HCT116 (cell line): ENCODE data around the gene SAMD13. TPM values are rescaled to one million over a fixed set of nuclear protein-coding genes. Genes with fewer than 3 reads are reported as not detected.

Source experiments
- ATAC-seq: fragments of 200-7000 bp; cut with Tn5 transposase; 2 replicates; pipeline ENCODE4 v1.9.1; 2020; ENCODE audit warnings: mild to moderate bottlenecking, moderate library complexity
- BruUV-seq: library from RNA; stranded (reverse); fragments of 400-500 nt; replicated peaks from 2 replicates; lab custom pipeline; 2021; lab: Mats Ljungman, UMichigan
- CTCF ChIA-PET: fragments of 300-600 bp; sonication (Branson Sonifier 250); formaldehyde crosslinking; loops from one replicate; lab custom pipeline; 2021; ENCODE audit warnings: antibody characterized with exemption; lab: Charles Lee
- POLR2A ChIA-PET: fragments of 300-600, 350-600 bp; sonication (Branson Sonifier 250); formaldehyde crosslinking; loops from one replicate; lab custom pipeline; 2021; ENCODE audit warnings: antibody characterized with exemption; lab: Charles Lee
- RAD21 ChIA-PET, 2 experiments: fragments of 300-600 bp; sonication (Branson Sonifier 250); formaldehyde crosslinking; loops; one replicate each; lab custom pipeline; 2023; ENCODE audit warnings: low total read pairs in 2 of 2; ENCODE audit not compliant: uncharacterized antibody in 2 of 2, unreplicated experiment in 2 of 2, low non-redundant PET in 1 of 2; lab: Charles Lee
- DNase-seq: peaks from one replicate; pipeline ENCODE4 v3.0.0-alpha.2; 2010; ENCODE audit warnings: low read depth, low spot score
- H2AFZ ChIP-seq: fragments of 200-600 bp; shearing (Covaris generic), sonication (generic); 2 replicates; pipeline ENCODE4 v1.6.1; 2017; ENCODE audit warnings: low read depth, mixed run types, mixed read lengths, antibody characterized with exemption, low read length; ENCODE audit not compliant: poor library complexity, severe bottlenecking
- H3K27ac ChIP-seq: 2 replicates; pipeline ENCODE4 v1.5.1; 2012; ENCODE audit warnings: low read depth, low read length
- H3K27me3 ChIP-seq: fragments of 200-600 bp; sonication (generic); 2 replicates; pipeline ENCODE4 v1.6.1; 2016; ENCODE audit warnings: mixed run types, low read length, mixed read lengths; ENCODE audit not compliant: insufficient read depth
- H3K36me3 ChIP-seq, 2 experiments: fragments of 200-500 bp in 1 of 2; fragments of 200-600 bp in 1 of 2; sonication (Bioruptor generic) in 1 of 2; sonication (generic) in 1 of 2; 2 replicates each; pipeline versions ENCODE4 v1.5.1 to v1.6.1; 2014 to 2016; ENCODE audit warnings: low read length in 2 of 2, inconsistent platforms in 1 of 2, mixed read lengths in 1 of 2, mixed run types in 1 of 2; ENCODE audit not compliant: insufficient read depth in 2 of 2, control insufficient read depth in 1 of 2
- H3K4me1 ChIP-seq, 2 experiments: fragments of 200-600 bp in 1 of 2; sonication (generic) in 1 of 2; 2 replicates each; pipeline versions ENCODE4 v1.5.1 to v1.6.1; 2012 to 2017; ENCODE audit warnings: low read length in 2 of 2, inconsistent platforms in 1 of 2, mild to moderate bottlenecking in 1 of 2, mixed read lengths in 1 of 2, mixed run types in 1 of 2, moderate library complexity in 1 of 2; ENCODE audit not compliant: insufficient read depth in 2 of 2, control insufficient read depth in 1 of 2
- H3K4me2 ChIP-seq: fragments of 200-600 bp; sonication (generic); 2 replicates; pipeline ENCODE4 v1.6.1; 2017; ENCODE audit warnings: mixed run types, low read length, mixed read lengths
- H3K4me3 ChIP-seq, 2 experiments: fragments of 200-600 bp in 1 of 2; sonication (generic) in 1 of 2; replicated peaks in 1 of 2; 2 replicates each; pipeline ENCODE4 v1.5.1; 2011 to 2016; ENCODE audit warnings: low read length in 2 of 2, control low read depth in 1 of 2, low read depth in 1 of 2, mild to moderate bottlenecking in 1 of 2, mixed read lengths in 1 of 2, mixed run types in 1 of 2
- H3K79me2 ChIP-seq: fragments of 200-600 bp; sonication (generic); 2 replicates; pipeline ENCODE4 v1.6.1; 2017; ENCODE audit warnings: mild to moderate bottlenecking, mixed run types, low read length, moderate library complexity, mixed read lengths; ENCODE audit not compliant: insufficient read depth
- H3K9ac ChIP-seq: fragments of 200-600 bp; sonication (generic); 2 replicates; pipeline ENCODE4 v1.6.1; 2016; ENCODE audit warnings: low read length, mixed read lengths
- H3K9me2 ChIP-seq: fragments of 200-600 bp; sonication (generic), shearing (Covaris generic); 2 replicates; pipeline ENCODE4 v1.6.1; 2017; ENCODE audit warnings: mixed run types, mild to moderate bottlenecking, moderate library complexity; ENCODE audit not compliant: insufficient read depth
- H3K9me3 ChIP-seq, 2 experiments: fragments of 200-500 bp in 1 of 2; fragments of 200-600 bp in 1 of 2; sonication (Bioruptor generic) in 1 of 2; sonication (generic) in 1 of 2; 2 replicates each; pipeline ENCODE4 v1.6.1; 2014 to 2017; ENCODE audit warnings: low read length in 2 of 2, mixed read lengths in 2 of 2, inconsistent platforms in 1 of 2, low read depth in 1 of 2, mild to moderate bottlenecking in 1 of 2, mixed run types in 1 of 2, moderate library complexity in 1 of 2; ENCODE audit not compliant: control insufficient read depth in 1 of 2, insufficient read depth in 1 of 2
- H4K20me1 ChIP-seq: fragments of 200-600 bp; sonication (generic), shearing (Covaris generic); 2 replicates; pipeline ENCODE4 v1.6.1; 2017; ENCODE audit warnings: mixed run types, mild to moderate bottlenecking, moderate library complexity; ENCODE audit not compliant: insufficient read depth
- FOSL1 ChIP-seq: IDR thresholded peaks from 2 replicates; pipeline ENCODE4 v1.6.1; 2012; ENCODE audit warnings: low read depth
- JUND ChIP-seq: IDR thresholded peaks from 2 replicates; pipeline ENCODE4 v1.6.1; 2012
- RAD21 ChIP-seq: IDR thresholded peaks from 2 replicates; pipeline ENCODE4 v1.6.1; 2012; ENCODE audit warnings: low read depth, mild to moderate bottlenecking
- SP1 ChIP-seq: IDR thresholded peaks from 2 replicates; pipeline ENCODE4 v1.6.1; 2012; ENCODE audit warnings: low read depth
- TCF7L2 ChIP-seq: IDR thresholded peaks from 2 replicates; pipeline ENCODE4 v1.7.0; 2011; ENCODE audit warnings: borderline replicate concordance, inconsistent platforms; ENCODE audit not compliant: insufficient read depth, insufficient read length; ENCODE audit errors: extremely low read depth
- intact Hi-C: fragments of 100-400 bp; cut with micrococcal nuclease; formaldehyde crosslinking; loops from 2 replicates; pipeline ENCODE4 v1.10.0; 2022
- total RNA-seq: library from RNA; stranded (reverse); gene quantifications from one replicate; pipeline ENCODE4 v1.2.1, GENCODE V29; 2021; ENCODE audit not compliant: unreplicated experiment

The SAMD13 gene
- total RNA-seq, 1 experiment from 2014 or later, result 14.9 TPM

DNA sequence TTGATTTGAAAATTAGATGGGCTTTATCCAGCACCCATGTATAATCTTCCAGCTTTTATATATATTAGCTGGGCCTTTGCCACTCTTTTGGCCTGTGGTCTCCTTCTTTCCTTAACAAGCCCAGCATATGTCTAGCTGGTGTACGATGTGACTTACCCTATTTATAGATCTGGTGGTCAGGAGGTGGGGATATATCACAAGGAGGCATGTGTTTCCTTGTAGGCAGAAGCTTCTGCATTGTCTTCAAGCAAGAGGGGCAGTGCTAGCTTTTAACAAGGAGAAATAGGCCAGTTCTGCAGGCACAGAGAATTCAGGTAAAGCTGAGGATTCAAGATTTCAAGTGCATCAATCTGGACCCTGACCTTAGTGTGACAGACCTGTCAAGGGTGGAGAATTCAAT is 58.8 kb downstream of the SAMD13 start:
- RAD21 ChIA-PET, result no interaction called here
- no TSS peak for BruUV-seq

DNA sequence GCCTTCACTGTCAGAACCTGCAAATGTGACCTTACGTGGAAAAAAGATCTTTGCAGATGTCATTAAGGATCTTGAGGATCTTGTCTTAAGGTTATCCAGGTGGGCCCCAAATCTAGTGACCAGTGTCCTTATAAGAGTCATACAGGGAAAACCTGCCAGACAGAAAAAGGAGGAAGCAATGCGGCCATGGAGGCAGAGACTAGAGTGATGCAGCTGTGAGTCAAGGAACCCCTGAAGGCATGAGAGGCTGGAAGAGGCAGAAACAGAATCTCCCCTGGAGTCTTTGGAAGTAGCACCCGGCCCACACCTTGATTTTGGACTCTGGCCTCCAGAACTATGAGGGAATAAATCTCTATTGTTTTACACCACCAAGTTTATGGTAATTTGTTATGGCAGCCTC is 60.3 kb downstream of the SAMD13 start:
- POLR2A ChIA-PET, result no interaction called here
- H3K9me2 ChIP-seq, result no peaks in the 10 kb centered on the region
- peak overlapping the region; percentile 33 for H3K4me2 ChIP-seq
- TF ChIP-seq JUND, result peak; percentile 40; the same call in 1 of the 2 replicates
- TF ChIP-seq FOSL1, result peak; percentile 71
- peak; percentile 42 for TF ChIP-seq SP1
- no peak for TF ChIP-seq RAD21
- BruUV-seq, result no TSS peak
- peaks cover 33 to 58% of the 10 kb centered on the region in 2 experiments for H3K4me1 ChIP-seq
- no peak overlapping the region for H2AFZ ChIP-seq
- RAD21 ChIA-PET, result no interaction called here
- no peaks in the 10 kb centered on the region for H3K79me2 ChIP-seq
- peaks cover 4 to 12% of the 10 kb centered on the region in 2 experiments; a peak in 1 of 4 replicates for H3K9me3 ChIP-seq
- H3K9ac ChIP-seq, result no peak overlapping the region
- no peaks in the 10 kb centered on the region for H4K20me1 ChIP-seq
- intact Hi-C loops, result no loop called here
- H3K36me3 ChIP-seq, result no peaks in the 10 kb centered on the region; a peak in 1 of 4 replicates
- DNase-seq (no peak), ATAC-seq (no peak)
- H3K27me3 ChIP-seq, result no peaks in the 10 kb centered on the region
- H3K27ac ChIP-seq, result peak overlapping the region; percentile 99
- H3K4me3 ChIP-seq, result no peak overlapping the region
- CTCF ChIA-PET, result no interaction called here

More for the DNA sequence above, 58.8 kb downstream of the SAMD13 start:
- H2AFZ ChIP-seq, result no peak overlapping the region
- H3K9me2 ChIP-seq, result no peaks in the 10 kb centered on the region
- ATAC-seq (no peak), DNase-seq (no peak)
- no peaks in the 10 kb centered on the region for H3K27me3 ChIP-seq
- no peaks in the 10 kb centered on the region for H3K79me2 ChIP-seq
- intact Hi-C loops, result no loop called here
- peaks cover 22 to 43% of the 10 kb centered on the region in 2 experiments for H3K4me1 ChIP-seq
- POLR2A ChIA-PET, result interaction anchor here (1.3 kb wide), 1 partner anchor 10 kb away, joined by 3 read pairs; no protein-coding TSS in a partner anchor
- peaks cover 4 to 16% of the 10 kb centered on the region in 2 experiments; a peak in 1 of 4 replicates for H3K9me3 ChIP-seq
- CTCF ChIA-PET, result no interaction called here
- no peaks in the 10 kb centered on the region; a peak in 1 of 4 replicates for H3K36me3 ChIP-seq
- peak overlapping the region; percentile 14; the same call in 1 of the 2 replicates for H3K27ac ChIP-seq
- no peak overlapping the region for H3K4me2 ChIP-seq
- TF ChIP-seq TCF7L2, result no peak
- H3K9ac ChIP-seq, result no peak overlapping the region
- H4K20me1 ChIP-seq, result no peaks in the 10 kb centered on the region
- no peak overlapping the region for H3K4me3 ChIP-seq
